ENCODE data around the gene ZNF195.
"Not testable (repeated sequence)": the region's sequence is repeated elsewhere in the genome, so short reads cannot be mapped to it uniquely, and the experiment has no call there.

Gene ZNF195

DNA sequence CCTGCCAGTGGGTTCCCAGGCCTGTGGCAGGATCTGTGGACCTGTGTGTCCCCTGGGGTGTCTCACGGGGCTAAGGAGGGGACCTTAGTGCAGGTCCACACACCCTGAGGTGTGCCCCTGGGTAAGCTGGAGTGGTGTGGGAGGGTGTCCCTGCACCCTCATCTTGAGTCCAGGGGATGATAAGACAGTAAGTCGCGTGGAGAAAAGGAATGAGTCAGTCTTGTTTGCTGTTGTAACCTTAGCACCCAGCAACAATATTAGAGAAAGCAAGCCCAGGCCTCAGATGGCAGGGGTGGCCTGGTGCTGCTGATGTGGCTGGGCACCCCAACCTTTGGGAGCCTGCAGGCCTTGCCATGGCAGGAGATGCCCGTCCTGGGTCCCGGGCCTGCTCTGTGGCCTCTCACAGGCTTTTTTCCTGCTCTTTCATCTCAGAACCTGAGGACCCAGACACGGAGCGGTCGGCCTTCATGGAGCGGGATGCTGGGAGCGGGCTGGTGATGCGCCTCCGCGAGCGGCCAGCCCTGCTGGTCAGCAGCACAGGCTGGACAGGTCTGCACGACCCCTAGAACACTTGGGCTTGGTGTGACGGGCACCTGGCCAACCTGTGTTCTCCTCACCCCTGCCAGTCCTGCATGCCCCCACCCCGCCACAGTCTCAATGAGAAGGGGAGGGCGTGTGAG is 23.4 kb upstream of the ZNF195 start:
- DNase-seq (ENCODE audit: low read depth in 2 of 2), result not testable (repeated sequence)

- not testable (repeated sequence) for DNase-seq (ENCODE audit: low read depth in 2 of 2)
Observed at GRCh38 chr11:3401052-3401451, 22.1 kb upstream of the ZNF195 start.

GRCh38 chr11:3398509-3398908 is 19.6 kb upstream of the ZNF195 start:
- DNase-seq (ENCODE audit: low read depth in 2 of 2), result not testable (repeated sequence)

GRCh38 chr11:3398106-3398505 is 19.2 kb upstream of the ZNF195 start:
- not testable (repeated sequence) for DNase-seq (ENCODE audit: low read depth in 2 of 2)

DNA sequence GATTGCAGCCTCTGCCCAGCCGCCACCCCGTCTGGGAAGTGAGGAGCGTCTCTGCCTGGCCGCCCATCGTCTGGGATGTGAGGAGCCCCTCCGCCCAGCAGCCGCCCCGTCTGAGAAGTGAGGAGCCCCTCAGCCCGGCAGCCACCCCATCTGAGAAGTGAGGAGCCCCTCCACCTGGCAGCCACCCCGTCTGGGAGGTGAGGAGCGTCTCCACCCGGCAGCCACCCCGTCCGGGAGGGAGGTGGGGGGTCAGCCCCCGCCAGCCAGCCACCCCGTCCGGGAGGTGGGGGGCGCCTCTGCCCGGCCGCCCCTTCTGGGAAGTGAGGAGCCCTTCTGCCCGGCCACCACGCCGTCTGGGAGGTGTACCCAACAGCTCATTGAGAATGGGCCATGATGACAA is 18.3 kb upstream of the ZNF195 start:
- DNase-seq (ENCODE audit: low read depth in 2 of 2), result not testable (repeated sequence)

- not testable (repeated sequence) for DNase-seq (ENCODE audit: low read depth in 2 of 2)
Observed at GRCh38 chr11:3395468-3395867, 16.5 kb upstream of the ZNF195 start.

DNA sequence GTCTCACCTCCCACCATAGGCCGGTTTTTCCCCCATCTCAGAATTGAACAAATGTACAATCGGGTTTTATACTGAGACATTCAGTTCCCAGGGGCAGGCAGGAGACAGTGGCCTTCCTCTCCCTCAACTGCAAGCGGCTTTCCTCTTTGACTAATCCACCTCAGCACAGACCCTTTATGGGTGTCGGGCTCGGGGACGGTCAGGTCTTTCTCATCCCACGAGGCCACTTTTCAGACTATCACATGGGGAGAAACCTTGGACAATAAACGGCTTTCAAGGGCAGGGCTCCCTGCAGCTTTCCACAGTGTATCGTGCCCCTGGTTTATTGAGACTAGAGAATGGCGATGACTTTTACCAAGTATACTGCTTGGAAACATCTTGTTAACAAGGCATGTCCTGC is 16.0 kb upstream of the ZNF195 start:
- DNase-seq (ENCODE audit: low read depth in 2 of 2), result not testable (repeated sequence)

GRCh38 chr11:3393450-3393849 is 14.5 kb upstream of the ZNF195 start:
- peak in 1 of 2 experiments; percentile 20 for DNase-seq (ENCODE audit: low read depth in 2 of 2)

- DNase-seq (ENCODE audit: low read depth in 2 of 2), result no peak
Observed at GRCh38 chr11:3382613-3383285, 3.8 kb upstream of the ZNF195 start.

GRCh38 chr11:3381794-3382193 is 2.8 kb upstream of the ZNF195 start:
- DNase-seq (ENCODE audit: low read depth in 2 of 2), result no peak

GRCh38 chr11:3380706-3381545 is 2.0 kb upstream of the ZNF195 start:
- peak in 1 of 2 experiments; percentile 12 for DNase-seq (ENCODE audit: low read depth in 2 of 2)

DNA sequence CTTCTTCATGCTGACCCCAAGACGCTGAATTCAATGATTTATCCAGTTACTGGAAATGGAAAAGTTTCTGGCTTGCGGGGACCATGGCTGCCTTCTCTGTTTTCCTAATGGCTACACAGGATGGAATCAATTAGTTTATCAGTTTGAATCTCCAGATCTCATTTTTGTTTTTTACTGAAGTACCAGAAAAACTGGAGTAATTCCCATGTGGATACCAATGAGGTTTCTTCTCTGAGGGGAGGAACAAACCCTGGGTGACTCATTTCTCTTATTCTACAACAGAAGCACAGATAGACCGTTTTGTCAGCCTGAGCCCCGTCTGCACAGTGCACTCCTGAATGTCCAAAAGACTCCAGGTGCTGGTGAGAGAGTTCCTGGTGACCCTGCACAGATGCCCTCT is 3.4 kb downstream of the ZNF195 start:
- no peak for DNase-seq (ENCODE audit: low read depth in 2 of 2)

DNA sequence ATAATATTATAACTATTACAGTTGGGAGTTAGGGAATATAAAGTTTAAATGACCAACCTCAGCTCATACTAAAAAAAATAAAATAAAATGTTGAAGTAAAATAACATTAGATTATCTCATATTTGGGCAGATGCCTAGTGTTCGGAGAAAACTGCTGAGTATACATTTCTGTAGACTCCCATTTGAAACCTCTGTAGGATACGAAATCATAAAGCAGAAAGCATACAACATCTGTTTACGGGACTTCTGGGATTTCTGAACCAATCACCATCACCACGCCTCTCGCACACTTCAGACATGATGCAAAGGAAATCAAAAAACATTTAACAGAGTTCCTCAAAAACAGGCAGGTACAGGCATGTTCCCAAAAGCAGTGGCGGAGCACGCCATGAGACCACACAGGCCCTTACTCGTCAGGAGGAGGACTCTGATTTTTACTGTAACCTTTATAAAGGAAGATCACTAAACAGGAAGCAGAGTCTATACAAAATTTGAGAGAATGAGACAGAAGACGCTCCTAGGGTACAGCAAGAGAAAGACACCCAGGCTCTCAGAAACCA is 8.6 kb downstream of the ZNF195 start:
- DNase-seq (ENCODE audit: low read depth in 2 of 2), result no peak

DNA sequence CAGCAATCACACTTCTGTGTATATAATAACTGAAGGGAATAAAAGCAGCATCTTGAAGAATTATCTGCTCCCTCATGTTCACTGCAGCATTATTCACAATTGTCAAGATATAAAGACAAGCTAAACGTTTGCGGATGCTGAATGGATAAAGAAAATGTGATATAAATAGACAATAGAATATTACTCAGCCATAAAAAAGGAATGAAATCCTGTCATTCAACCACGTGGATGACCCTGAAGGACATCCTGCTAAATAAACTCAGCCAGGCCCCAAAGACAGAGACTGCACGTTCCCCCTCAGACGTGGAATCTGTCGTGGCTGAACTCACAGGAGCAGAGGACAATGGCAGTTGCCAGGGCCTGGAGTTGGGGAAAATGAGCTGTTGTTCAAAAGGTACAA is 9.6 kb downstream of the ZNF195 start:
- DNase-seq (ENCODE audit: low read depth in 2 of 2), result no peak

DNA sequence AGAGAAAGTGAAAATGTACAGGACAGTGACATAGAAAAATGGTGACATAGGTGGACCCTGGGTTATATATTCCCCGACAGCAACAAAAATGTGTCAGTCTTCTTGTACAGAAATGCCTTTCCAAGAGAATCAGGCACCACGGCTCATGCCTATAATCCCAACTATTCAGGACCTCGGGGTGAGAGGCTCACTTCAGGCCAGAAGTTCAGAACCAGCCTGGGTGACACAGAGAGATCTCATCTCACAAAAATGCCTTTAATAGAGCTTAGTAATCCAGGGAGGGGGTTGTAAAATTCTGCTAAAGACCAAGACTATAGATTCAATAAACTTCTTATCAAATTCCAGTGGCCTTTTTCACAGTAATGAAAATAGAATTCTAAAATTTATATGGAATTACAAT is 10.7 kb downstream of the ZNF195 start:
- DNase-seq (ENCODE audit: low read depth in 2 of 2), result no peak

GRCh38 chr11:3367221-3367620 is 11.7 kb downstream of the ZNF195 start:
- DNase-seq (ENCODE audit: low read depth in 2 of 2), result no peak

DNA sequence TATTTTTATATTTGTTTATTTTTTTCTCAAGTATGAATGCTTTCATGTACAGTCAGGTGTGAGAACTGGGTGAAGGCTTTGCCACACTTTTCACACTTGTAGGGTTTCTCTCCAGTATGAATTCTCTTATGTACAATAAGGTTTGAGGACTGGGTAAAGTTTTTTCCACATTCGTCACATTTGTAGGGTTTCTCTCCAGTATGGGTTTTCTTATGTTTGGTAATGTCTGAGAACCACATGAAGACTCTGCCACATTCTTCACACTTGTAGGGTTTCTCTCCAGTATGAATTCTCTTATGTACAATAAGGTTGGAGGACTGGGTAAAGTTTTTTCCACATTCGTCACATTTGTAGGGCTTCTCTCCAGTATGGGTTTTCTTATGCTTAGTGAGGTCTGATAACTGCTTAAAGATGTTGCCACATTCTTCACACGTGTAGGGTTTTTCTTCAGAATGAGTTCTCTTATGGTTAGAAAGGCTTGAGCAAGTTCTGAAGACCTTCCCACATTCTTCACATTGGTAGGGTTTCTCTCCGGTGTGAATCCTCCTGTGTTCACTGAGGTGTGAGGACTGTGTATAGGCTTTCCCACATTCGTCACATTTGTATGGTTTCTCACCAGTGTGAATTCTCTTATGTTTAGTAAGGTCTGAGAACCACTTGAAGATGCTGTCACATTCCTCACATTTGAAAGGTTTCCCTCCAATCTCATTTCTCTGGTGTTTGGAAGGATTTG is 19.7 kb downstream of the ZNF195 start:
- DNase-seq (ENCODE audit: low read depth in 2 of 2), result no peak

- DNase-seq (ENCODE audit: low read depth in 2 of 2), result no peak
Observed at GRCh38 chr11:3357994-3358676, 20.8 kb downstream of the ZNF195 start.

GRCh38 chr11:3357302-3357701 is 21.6 kb downstream of the ZNF195 start:
- no peak for DNase-seq (ENCODE audit: low read depth in 2 of 2)

DNA sequence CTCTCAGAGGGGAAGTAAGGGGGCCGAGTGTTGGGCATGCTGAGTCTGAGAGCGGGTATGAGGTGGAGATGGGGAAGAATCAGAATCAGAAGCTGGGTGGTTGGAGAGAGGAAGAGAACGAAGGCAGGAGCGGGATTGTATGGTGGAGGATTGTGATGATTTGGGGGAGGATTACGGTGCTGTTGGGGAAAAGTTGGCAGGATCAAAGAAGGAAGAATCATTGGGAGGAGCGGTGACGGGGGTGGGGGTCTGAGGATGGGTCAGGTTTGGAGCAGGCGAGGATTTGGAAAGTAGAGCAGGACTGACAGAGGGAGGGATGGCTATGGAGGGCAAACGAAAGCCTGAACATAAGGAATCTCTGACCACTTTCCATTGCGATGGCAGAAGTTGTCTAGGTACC is 22.1 kb downstream of the ZNF195 start:
- no peak for DNase-seq (ENCODE audit: low read depth in 2 of 2)

GRCh38 chr11:3353066-3353465 is 25.9 kb downstream of the ZNF195 start:
- DNase-seq (ENCODE audit: low read depth in 2 of 2), result no peak

Measured in fibroblast of skin of left quadriceps (primary cell).